Measurements from ENCODE around the gene CNTN5.

CNTN5 gene

GRCh38 chr11:99893811-99894210 lies 873.1 kb downstream of the CNTN5 start:
- Histone ChIP-seq H3K9ac (ENCODE audit: low read depth, low read length) (no peak overlapping the region), H3K36me3 (ENCODE audit: insufficient read depth, low read length) (no peaks in the 10 kb centered on the region), H3K27me3 (ENCODE audit: control insufficient read depth, insufficient read depth, low read length) (no peaks in the 10 kb centered on the region), H3K4me3 (ENCODE audit: low read length) (no peak overlapping the region), H3K9me3 (replicated peaks; ENCODE audit: low read length) (no peaks in the 10 kb centered on the region), H3K4me1 (ENCODE audit: control insufficient read depth, insufficient read depth, low read length) (peaks cover 8% of the 10 kb centered on the region), H3K4me2 (ENCODE audit: low read length) (no peak overlapping the region)

GRCh38 chr11:99901175-99901574 lies 880.4 kb downstream of the CNTN5 start:
- no peaks in the 10 kb centered on the region for H3K36me3 ChIP-seq (ENCODE audit: insufficient read depth, low read length)
- H3K4me3 ChIP-seq (ENCODE audit: low read length): no peak overlapping the region
- H3K27me3 ChIP-seq (ENCODE audit: control insufficient read depth, insufficient read depth, low read length): no peaks in the 10 kb centered on the region
- H3K4me1 ChIP-seq (ENCODE audit: control insufficient read depth, insufficient read depth, low read length): peaks cover under 1% of the 10 kb centered on the region
- no peaks in the 10 kb centered on the region for H3K9me3 ChIP-seq (replicated peaks; ENCODE audit: low read length)
- H3K9ac ChIP-seq (ENCODE audit: low read depth, low read length): no peak overlapping the region
- no peak overlapping the region for H3K4me2 ChIP-seq (ENCODE audit: low read length)

- H3K27me3 ChIP-seq (ENCODE audit: control insufficient read depth, insufficient read depth, low read length): no peaks in the 10 kb centered on the region
- no peaks in the 10 kb centered on the region for H3K4me1 ChIP-seq (ENCODE audit: control insufficient read depth, insufficient read depth, low read length)
- H3K9ac ChIP-seq (ENCODE audit: low read depth, low read length): no peak overlapping the region
- H3K4me3 ChIP-seq (ENCODE audit: low read length): no peak overlapping the region
- no peak overlapping the region for H3K4me2 ChIP-seq (ENCODE audit: low read length)
- H3K36me3 ChIP-seq (ENCODE audit: insufficient read depth, low read length): no peaks in the 10 kb centered on the region
- no peaks in the 10 kb centered on the region for H3K9me3 ChIP-seq (replicated peaks; ENCODE audit: low read length)
Measured at GRCh38 chr11:99911116-99911515, 890.4 kb downstream of the CNTN5 start.

DNA sequence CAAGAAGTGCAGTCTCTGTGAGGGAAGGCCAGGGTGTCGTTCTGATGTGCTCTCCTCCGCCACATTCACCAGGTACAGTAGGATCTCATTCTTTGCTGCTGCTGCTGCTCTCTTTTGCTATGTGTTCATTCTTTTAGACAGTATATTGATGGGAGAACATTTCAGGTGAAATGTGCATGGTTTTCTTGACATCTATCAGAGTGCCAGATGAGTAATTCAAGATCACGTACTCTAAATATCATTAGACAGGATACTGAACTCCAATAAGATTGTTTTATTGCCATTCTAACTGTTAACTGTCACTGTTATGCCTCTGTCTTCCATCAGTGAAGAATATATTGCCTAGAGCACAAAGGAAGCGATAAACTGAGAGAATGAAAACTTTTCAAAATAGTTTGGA lies 895.3 kb downstream of the CNTN5 start:
- no peak overlapping the region for H3K4me2 ChIP-seq (ENCODE audit: low read length)

DNA sequence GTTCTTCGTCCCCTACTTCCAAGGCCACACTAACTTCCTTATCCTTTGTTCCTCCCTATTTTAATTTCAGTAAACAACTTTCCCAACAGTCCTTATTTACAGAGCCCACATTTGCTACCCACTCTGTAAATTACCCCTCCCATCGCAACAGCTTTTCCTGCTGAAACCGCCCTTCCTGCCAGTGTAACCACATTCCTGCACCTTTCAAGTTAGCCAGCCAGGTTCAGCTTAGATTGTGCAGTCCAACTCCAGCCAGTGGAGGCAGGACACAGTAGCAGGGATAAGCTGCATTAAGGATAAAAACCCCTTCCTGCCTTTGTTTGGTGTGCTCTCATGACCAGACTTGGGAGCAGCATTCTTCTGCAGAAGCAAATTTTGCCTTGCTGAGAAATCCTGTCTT lies 898.0 kb downstream of the CNTN5 start:
- H3K4me2 ChIP-seq (ENCODE audit: low read length): no peak overlapping the region
- H3K4me3 ChIP-seq (ENCODE audit: low read length): no peak overlapping the region

More for the DNA sequence above, 895.3 kb downstream of the CNTN5 start:
- Histone ChIP-seq H3K27me3 (ENCODE audit: control insufficient read depth, insufficient read depth, low read length) (no peaks in the 10 kb centered on the region), H3K36me3 (ENCODE audit: insufficient read depth, low read length) (no peaks in the 10 kb centered on the region), H3K9ac (ENCODE audit: low read depth, low read length) (no peak overlapping the region), H3K9me3 (replicated peaks; ENCODE audit: low read length) (no peaks in the 10 kb centered on the region), H3K4me1 (ENCODE audit: control insufficient read depth, insufficient read depth, low read length) (no peaks in the 10 kb centered on the region), H3K4me3 (ENCODE audit: low read length) (no peak overlapping the region)

GRCh38 chr11:99920956-99921355 lies 900.2 kb downstream of the CNTN5 start:
- no peaks in the 10 kb centered on the region for H3K9me3 ChIP-seq (replicated peaks; ENCODE audit: low read length)
- H3K9ac ChIP-seq (ENCODE audit: low read depth, low read length): no peak overlapping the region
- H3K36me3 ChIP-seq (ENCODE audit: insufficient read depth, low read length): no peaks in the 10 kb centered on the region
- no peaks in the 10 kb centered on the region for H3K27me3 ChIP-seq (ENCODE audit: control insufficient read depth, insufficient read depth, low read length)
- no peak overlapping the region for H3K4me2 ChIP-seq (ENCODE audit: low read length)
- no peak overlapping the region for H3K4me3 ChIP-seq (ENCODE audit: low read length)
- H3K4me1 ChIP-seq (ENCODE audit: control insufficient read depth, insufficient read depth, low read length): no peaks in the 10 kb centered on the region

More for the DNA sequence above, 898.0 kb downstream of the CNTN5 start:
- Histone ChIP-seq H3K36me3 (ENCODE audit: insufficient read depth, low read length) (no peaks in the 10 kb centered on the region), H3K4me1 (ENCODE audit: control insufficient read depth, insufficient read depth, low read length) (no peaks in the 10 kb centered on the region), H3K27me3 (ENCODE audit: control insufficient read depth, insufficient read depth, low read length) (no peaks in the 10 kb centered on the region), H3K9ac (ENCODE audit: low read depth, low read length) (no peak overlapping the region), H3K9me3 (replicated peaks; ENCODE audit: low read length) (no peaks in the 10 kb centered on the region)

GRCh38 chr11:99925968-99926367 lies 905.2 kb downstream of the CNTN5 start:
- Histone ChIP-seq H3K9ac (ENCODE audit: low read depth, low read length) (no peak overlapping the region), H3K4me1 (ENCODE audit: control insufficient read depth, insufficient read depth, low read length) (no peaks in the 10 kb centered on the region), H3K9me3 (replicated peaks; ENCODE audit: low read length) (no peaks in the 10 kb centered on the region), H3K36me3 (ENCODE audit: insufficient read depth, low read length) (no peaks in the 10 kb centered on the region), H3K4me3 (ENCODE audit: low read length) (no peak overlapping the region), H3K27me3 (ENCODE audit: control insufficient read depth, insufficient read depth, low read length) (no peaks in the 10 kb centered on the region), H3K4me2 (ENCODE audit: low read length) (no peak overlapping the region)

DNA sequence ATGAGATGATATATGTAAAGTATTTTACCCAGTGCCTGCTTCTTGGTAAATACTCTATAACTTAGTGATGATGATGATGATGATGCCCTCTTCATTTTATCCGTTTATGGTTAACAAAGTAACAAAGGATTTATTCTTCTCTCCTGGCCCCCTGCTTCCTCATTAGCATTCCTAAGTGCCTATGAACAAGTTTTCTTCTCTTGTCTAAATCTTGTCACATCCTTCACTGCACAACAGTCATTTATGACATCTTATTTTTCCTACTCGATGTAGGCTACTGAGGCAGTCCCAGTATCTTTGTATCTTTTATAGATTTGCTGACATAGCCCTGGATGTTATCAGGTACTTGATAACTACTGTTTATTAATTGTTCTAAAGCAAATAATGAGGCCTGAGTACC lies 911.9 kb downstream of the CNTN5 start:
- no peaks in the 10 kb centered on the region for H3K9me3 ChIP-seq (replicated peaks; ENCODE audit: low read length)
- no peaks in the 10 kb centered on the region for H3K36me3 ChIP-seq (ENCODE audit: insufficient read depth, low read length)
- no peak overlapping the region for H3K9ac ChIP-seq (ENCODE audit: low read depth, low read length)
- no peak overlapping the region for H3K4me2 ChIP-seq (ENCODE audit: low read length)
- no peak overlapping the region for H3K4me3 ChIP-seq (ENCODE audit: low read length)
- peaks cover 20% of the 10 kb centered on the region for H3K4me1 ChIP-seq (ENCODE audit: control insufficient read depth, insufficient read depth, low read length)
- no peaks in the 10 kb centered on the region for H3K27me3 ChIP-seq (ENCODE audit: control insufficient read depth, insufficient read depth, low read length)

- no peaks in the 10 kb centered on the region for H3K36me3 ChIP-seq (ENCODE audit: insufficient read depth, low read length)
- no peak overlapping the region for H3K4me3 ChIP-seq (ENCODE audit: low read length)
- peak overlapping the region; percentile 17 for H3K4me2 ChIP-seq (ENCODE audit: low read length)
- peaks cover 21% of the 10 kb centered on the region for H3K4me1 ChIP-seq (ENCODE audit: control insufficient read depth, insufficient read depth, low read length)
- no peak overlapping the region for H3K9ac ChIP-seq (ENCODE audit: low read depth, low read length)
- H3K9me3 ChIP-seq (replicated peaks; ENCODE audit: low read length): no peaks in the 10 kb centered on the region
- H3K27me3 ChIP-seq (ENCODE audit: control insufficient read depth, insufficient read depth, low read length): no peaks in the 10 kb centered on the region
Measured at GRCh38 chr11:99934008-99934407, 913.3 kb downstream of the CNTN5 start.

DNA sequence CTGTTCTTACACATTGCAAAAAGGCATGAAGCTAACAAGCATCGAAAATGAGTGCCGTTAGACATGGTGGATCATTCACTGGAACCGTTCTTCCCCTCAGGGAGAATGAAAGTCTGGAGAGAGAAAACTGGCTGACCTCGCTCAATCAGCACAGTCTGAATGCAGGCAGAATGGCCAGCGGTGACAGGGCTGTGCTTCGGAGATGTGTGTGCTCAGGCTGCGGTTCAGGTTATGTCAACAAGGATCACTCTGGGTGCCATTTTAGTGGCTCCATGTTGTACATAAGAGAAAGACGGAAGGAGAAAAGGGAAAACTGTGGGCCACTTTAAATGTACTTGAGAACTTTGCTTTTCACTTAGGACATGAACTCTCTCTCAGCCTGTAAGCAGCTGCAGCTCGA lies 916.6 kb downstream of the CNTN5 start:
- Histone ChIP-seq H3K9ac (ENCODE audit: low read depth, low read length) (no peak overlapping the region), H3K4me1 (ENCODE audit: control insufficient read depth, insufficient read depth, low read length) (peaks cover 21% of the 10 kb centered on the region), H3K4me2 (ENCODE audit: low read length) (peak overlapping the region; percentile 60), H3K4me3 (ENCODE audit: low read length) (peak overlapping the region; percentile 41), H3K27me3 (ENCODE audit: control insufficient read depth, insufficient read depth, low read length) (no peaks in the 10 kb centered on the region), H3K36me3 (ENCODE audit: insufficient read depth, low read length) (no peaks in the 10 kb centered on the region), H3K9me3 (replicated peaks; ENCODE audit: low read length) (no peaks in the 10 kb centered on the region)

- H3K9ac ChIP-seq (ENCODE audit: low read depth, low read length): peak overlapping the region; percentile 23
- H3K36me3 ChIP-seq (ENCODE audit: insufficient read depth, low read length): no peaks in the 10 kb centered on the region
- no peaks in the 10 kb centered on the region for H3K27me3 ChIP-seq (ENCODE audit: control insufficient read depth, insufficient read depth, low read length)
- peaks cover 17% of the 10 kb centered on the region for H3K4me1 ChIP-seq (ENCODE audit: control insufficient read depth, insufficient read depth, low read length)
- peak overlapping the region; percentile 31 for H3K4me2 ChIP-seq (ENCODE audit: low read length)
- no peak overlapping the region for H3K4me3 ChIP-seq (ENCODE audit: low read length)
- no peaks in the 10 kb centered on the region for H3K9me3 ChIP-seq (replicated peaks; ENCODE audit: low read length)
Measured at GRCh38 chr11:99952816-99953215, 932.1 kb downstream of the CNTN5 start.

DNA sequence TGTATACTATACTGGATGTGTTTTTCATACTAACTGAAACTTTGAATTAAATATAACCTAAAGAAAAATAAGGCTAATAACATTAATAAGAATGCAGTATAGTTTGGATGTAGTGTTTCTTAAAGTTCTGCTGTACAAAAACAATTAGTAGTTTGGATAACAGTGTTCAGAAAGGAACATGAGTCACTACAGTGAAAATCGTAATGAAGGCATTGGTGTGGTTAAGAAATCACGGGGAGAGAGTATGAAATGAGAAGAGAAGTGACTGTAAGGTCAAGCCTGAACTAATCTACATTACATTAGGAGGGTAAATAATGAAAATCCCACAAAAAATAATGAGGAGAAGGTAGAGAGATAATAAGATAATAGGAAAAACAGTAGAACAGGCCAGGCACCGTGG lies 939.8 kb downstream of the CNTN5 start:
- H3K4me3 ChIP-seq (ENCODE audit: low read length): no peak overlapping the region
- H3K9ac ChIP-seq (ENCODE audit: low read depth, low read length): no peak overlapping the region

More for the DNA sequence above, 939.8 kb downstream of the CNTN5 start:
- Histone ChIP-seq H3K36me3 (ENCODE audit: insufficient read depth, low read length) (no peaks in the 10 kb centered on the region), H3K27me3 (ENCODE audit: control insufficient read depth, insufficient read depth, low read length) (no peaks in the 10 kb centered on the region), H3K4me1 (ENCODE audit: control insufficient read depth, insufficient read depth, low read length) (no peaks in the 10 kb centered on the region), H3K9me3 (replicated peaks; ENCODE audit: low read length) (no peaks in the 10 kb centered on the region), H3K4me2 (ENCODE audit: low read length) (no peak overlapping the region)
